ENCODE results near the gene GABRR3. TPM values are rescaled to one million over a fixed set of nuclear protein-coding genes. Genes with fewer than 3 reads are reported as not detected.

GABRR3 gene
- not detected in 2 replicates for total RNA-seq

GRCh38 chr3:98035208-98035607 is at the start of gene GABRR3:
TSS of gene GABRR3 (minus strand) at chr3:98035315. CDS start at chr3:98034987, 328 bp downstream.

DNA sequence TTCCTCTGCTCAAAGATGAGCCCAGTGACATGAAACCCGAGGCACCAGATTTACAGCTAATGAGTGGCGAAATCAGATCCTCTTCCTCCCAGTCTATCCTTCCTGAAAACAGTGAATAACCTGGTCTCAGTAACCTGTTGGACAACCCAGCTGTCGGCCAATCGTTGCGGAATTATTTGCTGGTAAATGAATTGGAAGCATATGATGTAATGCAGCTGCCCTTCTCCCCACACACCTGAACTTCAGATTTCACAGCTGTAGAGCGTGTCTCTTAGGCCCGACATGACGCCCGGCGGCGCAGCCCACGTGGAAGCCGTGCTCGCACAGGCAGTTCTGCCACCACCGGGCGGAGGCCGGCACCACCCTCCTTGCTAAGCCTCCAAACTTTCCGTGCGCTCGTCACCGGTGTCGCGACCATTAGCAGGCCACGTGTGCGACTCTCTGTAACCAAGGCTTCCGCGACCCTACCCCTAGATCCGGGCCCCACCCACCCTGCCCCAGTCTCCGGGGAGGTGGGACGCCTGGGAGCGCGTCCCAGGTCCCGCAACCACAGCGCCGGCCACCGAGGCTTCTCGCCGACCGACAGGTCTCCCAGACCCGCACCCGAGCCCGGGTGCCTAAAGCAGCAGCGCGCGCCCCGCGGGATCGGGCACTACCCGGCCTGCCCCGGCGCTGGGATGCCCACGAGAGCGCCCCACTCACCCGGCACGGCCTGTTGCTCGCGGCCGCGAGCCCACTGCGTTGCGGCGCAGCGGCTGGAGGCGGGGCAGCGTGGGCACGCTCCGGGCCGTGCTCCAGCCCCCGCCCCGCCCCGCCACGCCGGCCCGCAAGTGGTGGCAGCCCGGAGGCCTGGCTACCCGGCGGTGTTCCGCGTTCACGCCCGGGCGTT is 63.2 kb downstream of the GABRR3 start, which contains the start of gene RIOX2:
Gene RIOX2 (minus strand): TSS at position 753 of the 889 bp plus-strand sequence. CDS start 4,838 bp downstream, outside the sequence.

Other genes with a start within 250 kb of the GABRR3 start
- 15.1 and 23.6 TPM in 2 replicates for gene CRYBG3, start 213.3 kb downstream of the GABRR3 start, total RNA-seq
- 33.5 and 41.1 TPM in 2 replicates for gene RIOX2, start 62.9 kb downstream of the GABRR3 start, total RNA-seq
- gene OR5AC2, start 51.9 kb upstream of the GABRR3 start, total RNA-seq, result not detected in 2 replicates
- not detected in 2 replicates for gene OR5H1, start 95.4 kb upstream of the GABRR3 start, total RNA-seq
- gene OR5H14, start 112.2 kb upstream of the GABRR3 start, total RNA-seq, result not detected in 2 replicates
- not detected in 2 replicates for gene OR5H15, start 131.4 kb upstream of the GABRR3 start, total RNA-seq
- gene OR5H6, start 228.9 kb upstream of the GABRR3 start, total RNA-seq, result not detected in 2 replicates
- not detected in 2 replicates for gene OR5H2, start 247.2 kb upstream of the GABRR3 start, total RNA-seq